HG03460 (cell line): ENCODE measurements around the gene ACAP3.

Experiments
- ATAC-seq: cut with Tn5 transposase; IDR thresholded peaks from one replicate; pipeline ENCODE4 v1.9.1; 2021; ENCODE audit not compliant: unreplicated experiment

Gene ACAP3

GRCh38 chr1:1302006-1302430 is 5.7 kb downstream of the ACAP3 start:
- ATAC-seq: no peak

- no peak for ATAC-seq
Observed at GRCh38 chr1:1300352-1300739, 7.4 kb downstream of the ACAP3 start.

- no peak for ATAC-seq
Observed at GRCh38 chr1:1299686-1300351, 7.9 kb downstream of the ACAP3 start.

GRCh38 chr1:1298861-1299685 is 8.7 kb downstream of the ACAP3 start:
- no peak for ATAC-seq

- ATAC-seq: no peak
Observed at GRCh38 chr1:1297802-1298424, 9.8 kb downstream of the ACAP3 start.

GRCh38 chr1:1296070-1297061 is 11.4 kb downstream of the ACAP3 start:
- ATAC-seq: no peak

GRCh38 chr1:1295154-1295923 is 12.4 kb downstream of the ACAP3 start:
- no peak for ATAC-seq

GRCh38 chr1:1294250-1294890 is 13.4 kb downstream of the ACAP3 start:
- no peak for ATAC-seq

GRCh38 chr1:1293263-1294249 is 14.2 kb downstream of the ACAP3 start:
- no peak for ATAC-seq

GRCh38 chr1:1292851-1293250 is 14.9 kb downstream of the ACAP3 start:
- no peak for ATAC-seq

GRCh38 chr1:1292442-1292779 is 15.3 kb downstream of the ACAP3 start:
- ATAC-seq: no peak

GRCh38 chr1:1291548-1292441 is 15.9 kb downstream of the ACAP3 start:
- peak; percentile 42 for ATAC-seq

GRCh38 chr1:1291023-1291528 is 16.7 kb downstream of the ACAP3 start:
- ATAC-seq: no peak

GRCh38 chr1:1290238-1290731 is 17.4 kb downstream of the ACAP3 start:
- no peak for ATAC-seq

- ATAC-seq: no peak
Observed at GRCh38 chr1:1287288-1288110, 20.2 kb downstream of the ACAP3 start.
